GM12865 (cell line): Measurements from ENCODE around the gene MRPL14.
A peak's percentile ranks its signal among the peaks of the same experiment; 100 is the strongest.

Experiments used
- DNase-seq: peaks from one replicate; pipeline ENCODE4 v3.0.0; 2010; ENCODE audit warnings: low read depth
- H3K4me3 ChIP-seq: 2 replicates; pipeline ENCODE4 v1.5.1; 2011; ENCODE audit warnings: mild to moderate bottlenecking, low read depth, low read length, control low read depth
- CTCF ChIP-seq: IDR thresholded peaks from 2 replicates; pipeline ENCODE4 v1.5.1; 2011; ENCODE audit warnings: low read length, control low read depth, low read depth, inconsistent platforms; ENCODE audit not compliant: insufficient read depth; ENCODE audit errors: missing control alignments

Gene MRPL14

DNA sequence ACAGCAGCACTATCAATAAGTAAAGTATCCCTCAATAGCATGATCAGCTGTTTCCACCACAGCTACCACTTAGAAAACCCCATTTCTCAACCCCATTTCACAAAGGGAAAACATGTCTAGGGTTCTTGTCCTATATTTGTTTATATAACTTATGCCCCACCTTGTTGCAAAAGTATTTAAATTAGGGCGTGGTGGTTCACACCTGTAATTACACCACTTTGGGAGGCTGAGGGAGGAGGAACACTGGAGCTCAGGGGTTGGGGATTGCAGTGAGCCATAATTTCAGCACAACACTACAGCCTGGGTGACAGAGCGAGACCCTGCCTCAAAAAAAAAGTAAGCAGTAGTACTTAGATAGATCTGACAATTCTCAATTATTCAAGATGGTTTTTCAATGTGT is 3.7 kb downstream of the MRPL14 start:
- no peak for DNase-seq
- no peak for TF ChIP-seq CTCF
- no peak overlapping the region for H3K4me3 ChIP-seq

DNA sequence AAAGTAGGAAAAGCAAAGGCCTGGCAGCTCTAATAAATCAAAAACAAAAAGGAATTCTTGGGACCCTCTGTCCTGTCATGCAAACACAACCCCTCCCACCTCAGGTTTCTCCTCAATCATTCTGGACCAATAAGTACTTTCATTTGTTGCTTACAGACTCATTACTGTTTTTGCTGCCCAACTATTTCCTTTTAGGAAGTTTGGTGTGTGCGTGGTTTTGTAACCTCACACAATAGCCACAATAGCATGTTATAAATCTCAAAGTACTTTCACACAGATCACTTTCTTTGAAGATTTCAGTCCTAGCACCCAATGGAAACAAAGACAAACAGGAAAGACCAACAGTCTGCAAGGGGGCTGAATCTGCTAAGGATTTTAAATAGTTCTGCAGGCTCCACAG is 4.5 kb downstream of the MRPL14 start:
- no peak overlapping the region for H3K4me3 ChIP-seq
- no peak for TF ChIP-seq CTCF
- DNase-seq: peak; percentile 58

DNA sequence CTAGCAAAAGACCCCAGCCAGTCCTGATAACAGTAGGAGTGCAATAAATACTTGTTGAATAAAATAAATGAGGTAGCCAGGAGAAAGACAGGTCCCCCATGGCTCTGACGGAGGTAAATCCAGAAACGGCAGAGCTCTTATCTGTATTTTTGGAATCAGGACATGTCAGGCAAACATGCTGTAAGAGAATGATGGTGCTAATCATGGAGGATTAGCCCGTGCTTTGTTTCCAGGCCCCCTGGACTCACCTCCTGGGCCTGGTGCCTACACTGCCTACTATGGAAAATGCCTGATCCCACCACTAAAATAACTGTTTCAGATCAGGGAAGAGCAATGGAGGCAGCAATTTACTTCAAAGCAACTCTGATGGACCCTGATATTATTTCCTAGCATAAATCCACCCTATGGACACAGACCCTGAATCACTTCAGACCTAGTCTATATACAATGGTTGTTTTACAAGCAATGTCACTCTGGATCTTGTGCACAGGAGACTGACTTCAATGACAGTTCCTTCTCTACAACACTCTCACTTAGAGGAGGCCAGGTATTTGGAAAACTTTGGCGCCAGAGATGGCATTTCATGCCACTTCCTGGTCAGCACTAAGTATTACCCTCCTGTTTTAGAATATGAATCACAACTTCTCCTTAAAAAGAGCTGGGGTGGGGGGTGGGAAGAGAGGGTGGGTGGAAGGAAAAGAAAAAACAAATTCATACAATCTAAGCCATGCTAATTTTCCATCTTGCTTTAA is 6.4 kb downstream of the MRPL14 start:
- TF ChIP-seq CTCF: no peak
- no peak for DNase-seq
- H3K4me3 ChIP-seq: no peak overlapping the region

- H3K4me3 ChIP-seq: no peak overlapping the region
- DNase-seq: no peak
- no peak for TF ChIP-seq CTCF
Observed at GRCh38 chr6:44119704-44120262, 7.5 kb downstream of the MRPL14 start.

DNA sequence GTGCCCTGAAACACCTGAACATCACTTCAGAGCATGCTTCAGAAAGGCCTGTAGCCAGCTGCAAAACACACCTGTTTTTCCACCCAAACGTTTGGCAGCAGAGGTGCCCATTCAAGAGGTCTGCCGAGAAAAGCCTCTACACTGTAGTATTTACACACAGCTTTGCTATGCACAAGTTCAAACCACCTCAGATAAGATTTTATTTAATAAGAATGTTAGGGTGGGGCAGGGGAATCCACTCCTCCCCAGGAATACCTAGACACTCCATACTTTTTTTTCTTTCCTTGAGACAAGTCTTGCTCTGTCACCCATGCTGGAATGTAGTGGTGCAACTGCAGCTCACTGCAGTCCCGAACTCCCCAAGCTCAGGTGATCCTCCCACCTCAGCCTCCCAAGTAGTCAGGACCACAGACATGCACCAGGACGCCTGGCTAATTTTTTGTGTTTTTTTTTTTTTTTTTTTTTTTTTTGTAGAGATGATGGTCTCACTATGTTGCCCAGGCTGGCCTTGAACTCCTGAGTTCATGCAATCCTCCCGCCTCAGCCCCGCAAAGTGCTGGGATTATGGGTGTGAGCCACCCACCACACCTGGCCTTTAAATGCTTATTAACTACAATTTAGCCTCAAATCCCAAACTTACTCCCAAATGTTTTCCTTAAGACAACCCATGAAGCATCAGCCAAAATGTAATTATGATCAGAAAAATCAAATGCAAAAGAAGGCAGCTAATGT is 9.7 kb downstream of the MRPL14 start:
- no peak for DNase-seq
- TF ChIP-seq CTCF: no peak
- no peak overlapping the region for H3K4me3 ChIP-seq

- no peak for TF ChIP-seq CTCF
- DNase-seq: no peak
- no peak overlapping the region for H3K4me3 ChIP-seq
Observed at GRCh38 chr6:44116641-44117382, 10.4 kb downstream of the MRPL14 start.
